Measurements from ENCODE around the gene FYCO1.

- TF ChIP-seq POLR2AphosphoS5 (IDR thresholded peaks at IDR 0.05): no peak
- TF ChIP-seq, protein P1, sequence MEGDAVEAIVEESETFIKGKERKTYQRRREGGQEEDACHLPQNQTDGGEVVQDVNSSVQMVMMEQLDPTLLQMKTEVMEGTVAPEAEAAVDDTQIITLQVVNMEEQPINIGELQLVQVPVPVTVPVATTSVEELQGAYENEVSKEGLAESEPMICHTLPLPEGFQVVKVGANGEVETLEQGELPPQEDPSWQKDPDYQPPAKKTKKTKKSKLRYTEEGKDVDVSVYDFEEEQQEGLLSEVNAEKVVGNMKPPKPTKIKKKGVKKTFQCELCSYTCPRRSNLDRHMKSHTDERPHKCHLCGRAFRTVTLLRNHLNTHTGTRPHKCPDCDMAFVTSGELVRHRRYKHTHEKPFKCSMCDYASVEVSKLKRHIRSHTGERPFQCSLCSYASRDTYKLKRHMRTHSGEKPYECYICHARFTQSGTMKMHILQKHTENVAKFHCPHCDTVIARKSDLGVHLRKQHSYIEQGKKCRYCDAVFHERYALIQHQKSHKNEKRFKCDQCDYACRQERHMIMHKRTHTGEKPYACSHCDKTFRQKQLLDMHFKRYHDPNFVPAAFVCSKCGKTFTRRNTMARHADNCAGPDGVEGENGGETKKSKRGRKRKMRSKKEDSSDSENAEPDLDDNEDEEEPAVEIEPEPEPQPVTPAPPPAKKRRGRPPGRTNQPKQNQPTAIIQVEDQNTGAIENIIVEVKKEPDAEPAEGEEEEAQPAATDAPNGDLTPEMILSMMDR (IDR thresholded peaks at IDR 0.05): no peak
- no peak for TF ChIP-seq POLR2A (IDR thresholded peaks at IDR 0.05)
- TF ChIP-seq EP300 (IDR thresholded peaks at IDR 0.05): no peak
These were observed 42.1 kb downstream of the FYCO1 start for GRCh38 chr3:45953536-45953935.
